ENCODE measurements around the gene CTXN1. TPM values are rescaled to one million over a fixed set of nuclear protein-coding genes. Genes with fewer than 3 reads are reported as not detected.

The CTXN1 gene
- total RNA-seq, 1 experiment from 2014 or later = 5.2 TPM

GRCh38 chr19:7971553-7972520 lies 45.9 kb upstream of the CTXN1 start:
- ChIA-PET POLR2A (no interaction called here), CTCF (interaction anchor here (0.6 to 7.1 kb wide), 17 partner anchors 13 to 295 kb away, joined by 3 to 57 read pairs (median 4); partner anchors contain the start of genes ELAVL1 and TIMM44)
- intact Hi-C loops (cut with micrococcal nuclease) = loop anchor here (10.0 kb wide), 1 partner anchor 183 kb away; no protein-coding TSS in a partner anchor
- no peak overlapping the region for H3K27ac Mint-ChIP-seq (ENCODE audit: low read depth, unreplicated experiment)
- H3K36me3 Mint-ChIP-seq (ENCODE audit: insufficient read depth, unreplicated experiment) = peaks cover 58% of the 10 kb centered on the region
- H3K4me1 Mint-ChIP-seq (ENCODE audit: insufficient read depth, unreplicated experiment) = no peaks in the 10 kb centered on the region
- H3K4me3 Mint-ChIP-seq (ENCODE audit: unreplicated experiment) = no peak overlapping the region
- no TSS peak for BruUV-seq (replicated peaks)
- H3K9me3 Mint-ChIP-seq (ENCODE audit: unreplicated experiment) = no peaks in the 10 kb centered on the region
- TF ChIP-seq CTCF (IDR thresholded peaks at IDR 0.05; ENCODE audit: unreplicated experiment) = no peak
- DNase-seq (ENCODE audit: unreplicated experiment) = peak; percentile 6
- no peaks in the 10 kb centered on the region for H3K27me3 Mint-ChIP-seq (ENCODE audit: insufficient read depth, unreplicated experiment)

GRCh38 chr19:7970716-7971448 lies 44.9 kb upstream of the CTXN1 start:
- Mint-ChIP-seq H3K4me3 (ENCODE audit: unreplicated experiment) (no peak overlapping the region), H3K27ac (ENCODE audit: low read depth, unreplicated experiment) (no peak overlapping the region), H3K9me3 (ENCODE audit: unreplicated experiment) (no peaks in the 10 kb centered on the region), H3K36me3 (ENCODE audit: insufficient read depth, unreplicated experiment) (peaks cover 67% of the 10 kb centered on the region), H3K27me3 (ENCODE audit: insufficient read depth, unreplicated experiment) (no peaks in the 10 kb centered on the region), H3K4me1 (ENCODE audit: insufficient read depth, unreplicated experiment) (no peaks in the 10 kb centered on the region)
- POLR2A ChIA-PET = interaction anchor here (1.0 to 1.6 kb wide), 3 partner anchors 18 to 35 kb away, joined by 4 to 9 read pairs (median 4); partner anchors contain the start of gene ELAVL1
- BruUV-seq (replicated peaks) = no TSS peak
- peak; percentile 81 for TF ChIP-seq CTCF (IDR thresholded peaks at IDR 0.05; ENCODE audit: unreplicated experiment)
- intact Hi-C loops (cut with micrococcal nuclease) = loop anchor here (1.0 to 10.0 kb wide), 2 partner anchors 31 to 184 kb away; no protein-coding TSS in a partner anchor
- peak; percentile 72 for DNase-seq (ENCODE audit: unreplicated experiment)
- CTCF ChIA-PET = interaction anchor here (0.6 to 7.1 kb wide), 19 partner anchors 12 to 813 kb away, joined by 3 to 57 read pairs (median 4); partner anchors contain the start of genes ELAVL1 and TIMM44

GRCh38 chr19:7969555-7969939 lies 43.6 kb upstream of the CTXN1 start:
- no peak overlapping the region for H3K27ac Mint-ChIP-seq (ENCODE audit: low read depth, unreplicated experiment)
- POLR2A ChIA-PET = interaction anchor here (0.9 to 1.6 kb wide), 2 partner anchors 25 to 36 kb away, joined by 3 to 4 read pairs; partner anchors contain the start of gene ELAVL1
- BruUV-seq (replicated peaks) = no TSS peak

More at GRCh38 chr19:7969555-7969939, 43.6 kb upstream of the CTXN1 start:
- CTCF ChIA-PET = interaction anchor here (0.5 to 7.1 kb wide), 10 partner anchors 19 to 1649 kb away, joined by 3 to 57 read pairs (median 4); partner anchors contain the start of gene TIMM44
- no peak for TF ChIP-seq CTCF (IDR thresholded peaks at IDR 0.05; ENCODE audit: unreplicated experiment)
- Mint-ChIP-seq H3K27me3 (ENCODE audit: insufficient read depth, unreplicated experiment) (no peaks in the 10 kb centered on the region), H3K36me3 (ENCODE audit: insufficient read depth, unreplicated experiment) (peaks cover 73% of the 10 kb centered on the region), H3K4me3 (ENCODE audit: unreplicated experiment) (no peak overlapping the region), H3K9me3 (ENCODE audit: unreplicated experiment) (no peaks in the 10 kb centered on the region), H3K4me1 (ENCODE audit: insufficient read depth, unreplicated experiment) (no peaks in the 10 kb centered on the region)
- intact Hi-C loops (cut with micrococcal nuclease) = no loop called here
- no peak for DNase-seq (ENCODE audit: unreplicated experiment)

Data from MCF 10A (cell line).